HCT116 (cell line): ENCODE data around the gene CORO7. TPM values are rescaled to one million over a fixed set of nuclear protein-coding genes. Genes with fewer than 3 reads are reported as not detected.

Source experiments
- ATAC-seq: fragments of 200-7000 bp; cut with Tn5 transposase; 2 replicates; pipeline ENCODE4 v1.9.1; 2020; ENCODE audit warnings: mild to moderate bottlenecking, moderate library complexity
- BruUV-seq: library from RNA; stranded (reverse); fragments of 400-500 nt; replicated peaks from 2 replicates; lab custom pipeline; 2021; lab: Mats Ljungman, UMichigan
- CTCF ChIA-PET: fragments of 300-600 bp; sonication (Branson Sonifier 250); formaldehyde crosslinking; loops from one replicate; lab custom pipeline; 2021; ENCODE audit warnings: antibody characterized with exemption; lab: Charles Lee
- POLR2A ChIA-PET: fragments of 300-600, 350-600 bp; sonication (Branson Sonifier 250); formaldehyde crosslinking; loops from one replicate; lab custom pipeline; 2021; ENCODE audit warnings: antibody characterized with exemption; lab: Charles Lee
- RAD21 ChIA-PET, 2 experiments: fragments of 300-600 bp; sonication (Branson Sonifier 250); formaldehyde crosslinking; loops; one replicate each; lab custom pipeline; 2023; ENCODE audit warnings: low total read pairs in 2 of 2; ENCODE audit not compliant: uncharacterized antibody in 2 of 2, unreplicated experiment in 2 of 2, low non-redundant PET in 1 of 2; lab: Charles Lee
- DNase-seq: peaks from one replicate; pipeline ENCODE4 v3.0.0-alpha.2; 2010; ENCODE audit warnings: low read depth, low spot score
- H2AFZ ChIP-seq: fragments of 200-600 bp; shearing (Covaris generic), sonication (generic); 2 replicates; pipeline ENCODE4 v1.6.1; 2017; ENCODE audit warnings: low read depth, mixed run types, mixed read lengths, antibody characterized with exemption, low read length; ENCODE audit not compliant: poor library complexity, severe bottlenecking
- H3K27ac ChIP-seq: 2 replicates; pipeline ENCODE4 v1.5.1; 2012; ENCODE audit warnings: low read depth, low read length
- H3K27me3 ChIP-seq: fragments of 200-600 bp; sonication (generic); 2 replicates; pipeline ENCODE4 v1.6.1; 2016; ENCODE audit warnings: mixed run types, low read length, mixed read lengths; ENCODE audit not compliant: insufficient read depth
- H3K36me3 ChIP-seq, 2 experiments: fragments of 200-500 bp in 1 of 2; fragments of 200-600 bp in 1 of 2; sonication (Bioruptor generic) in 1 of 2; sonication (generic) in 1 of 2; 2 replicates each; pipeline versions ENCODE4 v1.5.1 to v1.6.1; 2014 to 2016; ENCODE audit warnings: low read length in 2 of 2, inconsistent platforms in 1 of 2, mixed read lengths in 1 of 2, mixed run types in 1 of 2; ENCODE audit not compliant: insufficient read depth in 2 of 2, control insufficient read depth in 1 of 2
- H3K4me1 ChIP-seq, 2 experiments: fragments of 200-600 bp in 1 of 2; sonication (generic) in 1 of 2; 2 replicates each; pipeline versions ENCODE4 v1.5.1 to v1.6.1; 2012 to 2017; ENCODE audit warnings: low read length in 2 of 2, inconsistent platforms in 1 of 2, mild to moderate bottlenecking in 1 of 2, mixed read lengths in 1 of 2, mixed run types in 1 of 2, moderate library complexity in 1 of 2; ENCODE audit not compliant: insufficient read depth in 2 of 2, control insufficient read depth in 1 of 2
- H3K4me2 ChIP-seq: fragments of 200-600 bp; sonication (generic); 2 replicates; pipeline ENCODE4 v1.6.1; 2017; ENCODE audit warnings: mixed run types, low read length, mixed read lengths
- H3K4me3 ChIP-seq, 2 experiments: fragments of 200-600 bp in 1 of 2; sonication (generic) in 1 of 2; replicated peaks in 1 of 2; 2 replicates each; pipeline ENCODE4 v1.5.1; 2011 to 2016; ENCODE audit warnings: low read length in 2 of 2, control low read depth in 1 of 2, low read depth in 1 of 2, mild to moderate bottlenecking in 1 of 2, mixed read lengths in 1 of 2, mixed run types in 1 of 2
- H3K79me2 ChIP-seq: fragments of 200-600 bp; sonication (generic); 2 replicates; pipeline ENCODE4 v1.6.1; 2017; ENCODE audit warnings: mild to moderate bottlenecking, mixed run types, low read length, moderate library complexity, mixed read lengths; ENCODE audit not compliant: insufficient read depth
- H3K9ac ChIP-seq: fragments of 200-600 bp; sonication (generic); 2 replicates; pipeline ENCODE4 v1.6.1; 2016; ENCODE audit warnings: low read length, mixed read lengths
- H3K9me2 ChIP-seq: fragments of 200-600 bp; sonication (generic), shearing (Covaris generic); 2 replicates; pipeline ENCODE4 v1.6.1; 2017; ENCODE audit warnings: mixed run types, mild to moderate bottlenecking, moderate library complexity; ENCODE audit not compliant: insufficient read depth
- H3K9me3 ChIP-seq, 2 experiments: fragments of 200-500 bp in 1 of 2; fragments of 200-600 bp in 1 of 2; sonication (Bioruptor generic) in 1 of 2; sonication (generic) in 1 of 2; 2 replicates each; pipeline ENCODE4 v1.6.1; 2014 to 2017; ENCODE audit warnings: low read length in 2 of 2, mixed read lengths in 2 of 2, inconsistent platforms in 1 of 2, low read depth in 1 of 2, mild to moderate bottlenecking in 1 of 2, mixed run types in 1 of 2, moderate library complexity in 1 of 2; ENCODE audit not compliant: control insufficient read depth in 1 of 2, insufficient read depth in 1 of 2
- H4K20me1 ChIP-seq: fragments of 200-600 bp; sonication (generic), shearing (Covaris generic); 2 replicates; pipeline ENCODE4 v1.6.1; 2017; ENCODE audit warnings: mixed run types, mild to moderate bottlenecking, moderate library complexity; ENCODE audit not compliant: insufficient read depth
- CBX3 ChIP-seq: IDR thresholded peaks from 2 replicates; pipeline ENCODE4 v1.6.1; 2012; ENCODE audit warnings: low read depth
- CTCF ChIP-seq, 3 experiments: fragments of 200-600 bp in 1 of 3; sonication (generic) in 1 of 3; IDR thresholded peaks in 2 of 3; conservative IDR thresholded peaks in 1 of 3; 2 replicates each; pipeline ENCODE4 v1.5.1; 2012 to 2017; ENCODE audit warnings: low read depth in 2 of 3, low read length in 2 of 3, antibody characterized with exemption in 1 of 3, borderline replicate concordance in 1 of 3, control low read depth in 1 of 3, mild to moderate bottlenecking in 1 of 3, mixed read lengths in 1 of 3, mixed run types in 1 of 3, moderate library complexity in 1 of 3; ENCODE audit not compliant: insufficient read depth in 1 of 3
- EGR1 ChIP-seq: IDR thresholded peaks from 2 replicates; pipeline ENCODE4 v1.6.1; 2012; ENCODE audit warnings: low read depth
- ELF1 ChIP-seq: IDR thresholded peaks from 2 replicates; pipeline ENCODE4 v1.6.1; 2012; ENCODE audit warnings: low read depth, borderline replicate concordance
- EZH2 ChIP-seq: fragments of 200-600 bp; sonication (generic); IDR thresholded peaks from 2 replicates; pipeline ENCODE4 v1.6.1; 2017; ENCODE audit warnings: antibody characterized with exemption, mixed run types
- MAX ChIP-seq: IDR thresholded peaks from 2 replicates; pipeline ENCODE4 v1.6.1; 2012
- POLR2A ChIP-seq: IDR thresholded peaks from 2 replicates; pipeline ENCODE4 v1.7.0; 2011; ENCODE audit warnings: borderline replicate concordance; ENCODE audit not compliant: insufficient read depth, insufficient read length; ENCODE audit errors: extremely low read depth
- RAD21 ChIP-seq: IDR thresholded peaks from 2 replicates; pipeline ENCODE4 v1.6.1; 2012; ENCODE audit warnings: low read depth, mild to moderate bottlenecking
- SIN3A ChIP-seq: IDR thresholded peaks from 2 replicates; pipeline ENCODE4 v1.6.1; 2012; ENCODE audit warnings: low read depth
- SP1 ChIP-seq: IDR thresholded peaks from 2 replicates; pipeline ENCODE4 v1.6.1; 2012; ENCODE audit warnings: low read depth
- SRF ChIP-seq: IDR thresholded peaks from 2 replicates; pipeline ENCODE4 v1.6.1; 2012; ENCODE audit warnings: low read depth
- TCF7L2 ChIP-seq: IDR thresholded peaks from 2 replicates; pipeline ENCODE4 v1.7.0; 2011; ENCODE audit warnings: borderline replicate concordance, inconsistent platforms; ENCODE audit not compliant: insufficient read depth, insufficient read length; ENCODE audit errors: extremely low read depth
- YY1 ChIP-seq: IDR thresholded peaks from 2 replicates; pipeline ENCODE4 v1.6.1; 2011; ENCODE audit warnings: low read length, low read depth, moderate library complexity, mild to moderate bottlenecking; ENCODE audit not compliant: insufficient replicate concordance; ENCODE audit errors: extremely low read depth
- ZBTB33 ChIP-seq: IDR thresholded peaks from 2 replicates; pipeline ENCODE4 v1.6.1; 2011; ENCODE audit warnings: mild to moderate bottlenecking, low read length, moderate library complexity; ENCODE audit not compliant: insufficient replicate concordance; ENCODE audit errors: extremely low read depth
- intact Hi-C: fragments of 100-400 bp; cut with micrococcal nuclease; formaldehyde crosslinking; loops from 2 replicates; pipeline ENCODE4 v1.10.0; 2022
- total RNA-seq: library from RNA; stranded (reverse); gene quantifications from one replicate; pipeline ENCODE4 v1.2.1, GENCODE V29; 2021; ENCODE audit not compliant: unreplicated experiment

CORO7 gene
- total RNA-seq, 1 experiment from 2014 or later: 21.3 TPM

GRCh38 chr16:4450430-4450829 is 34.0 kb upstream of the CORO7 start (continued):
- no peak for TF ChIP-seq CTCF (IDR thresholded peaks at IDR 0.05 in 2 of 3, conservative IDR thresholded peaks at IDR 0.05 in 1 of 3; ENCODE audit: borderline replicate concordance in 1 of 3, insufficient read depth in 1 of 3, low read depth in 2 of 3, low read length in 2 of 3)
- TF ChIP-seq ZBTB33: no peak
- TF ChIP-seq RAD21: no peak
- no peak for TF ChIP-seq POLR2A
- no peak for TF ChIP-seq SRF
- TF ChIP-seq SP1: no peak
- no peak for TF ChIP-seq TCF7L2

- intact Hi-C loops: no loop called here
- Histone ChIP-seq H3K4me2 (no peak overlapping the region), H3K36me3 (peaks cover 57 to 71% of the 10 kb centered on the region in 2 experiments), H3K9me2 (no peaks in the 10 kb centered on the region), H3K4me3 (no peak overlapping the region), H3K79me2 (no peaks in the 10 kb centered on the region), H4K20me1 (no peaks in the 10 kb centered on the region), H2AFZ (no peak overlapping the region), H3K9me3 (no peaks in the 10 kb centered on the region), H3K27ac (no peak overlapping the region), H3K9ac (no peak overlapping the region), H3K27me3 (no peaks in the 10 kb centered on the region), H3K4me1 (no peaks in the 10 kb centered on the region)
- ATAC-seq: no peak
- no peak for DNase-seq
- BruUV-seq: no TSS peak
- ChIA-PET RAD21 (no interaction called here), CTCF (no interaction called here), POLR2A (no interaction called here)
- TF ChIP-seq POLR2A: no peak
- TF ChIP-seq ELF1: no peak
- no peak for TF ChIP-seq CBX3
- no peak for TF ChIP-seq EZH2
- TF ChIP-seq SIN3A: no peak
- no peak for TF ChIP-seq EGR1
- TF ChIP-seq SRF: no peak
- TF ChIP-seq SP1: no peak
- TF ChIP-seq CTCF (IDR thresholded peaks at IDR 0.05 in 2 of 3, conservative IDR thresholded peaks at IDR 0.05 in 1 of 3; ENCODE audit: borderline replicate concordance in 1 of 3, insufficient read depth in 1 of 3, low read depth in 2 of 3, low read length in 2 of 3): no peak
- TF ChIP-seq YY1: no peak
- TF ChIP-seq TCF7L2: no peak
- no peak for TF ChIP-seq MAX
Measured at GRCh38 chr16:4443986-4444385, 27.6 kb upstream of the CORO7 start.
